Prostate gland (tissue), 2 donors: ENCODE data around the gene MAPKBP1.

Source experiments
- CTCF ChIP-seq, 4 experiments: fragments of 200-600 bp in 2 of 4; fragments of 450-650 bp in 2 of 4; sonication (generic) in 2 of 4; IDR thresholded peaks; 1 replicate in 3 of 4; 2 replicates in 1 of 4; pipeline ENCODE4 v1.5.1; 2016 to 2019; ENCODE audit warnings: antibody characterized with exemption in 4 of 4, mild to moderate bottlenecking in 2 of 4, moderate library complexity in 2 of 4
- POLR2A ChIP-seq: fragments of 450-650 bp; IDR thresholded peaks from one replicate; pipeline ENCODE4 v1.6.1; 2016; ENCODE audit warnings: antibody characterized with exemption, mild to moderate bottlenecking

GRCh38 chr15:41730543-41730942, 43.7 kb upstream of the MAPKBP1 start:
- TF ChIP-seq CTCF (IDR thresholded peaks at IDR 0.05) (no peak), POLR2A (no peak)
